Stomach (tissue), 4 donors: ENCODE measurements around the gene TMEM9B.

Source experiments
- POLR2A ChIP-seq, 4 donors: fragments of 450-650 bp; IDR thresholded peaks; one replicate each; pipeline ENCODE4 v1.6.1; 2016; ENCODE audit warnings: antibody characterized with exemption in 4 of 4, control low read depth in 2 of 4, mild to moderate bottlenecking in 1 of 4, moderate library complexity in 1 of 4
- TF ChIP-seq, protein P1 (sequence below), 7 experiments: fragments of 450-650 bp in 4 of 7; fragments of 200-600 bp in 3 of 7; sonication (generic) in 3 of 7; IDR thresholded peaks; one replicate each; pipeline ENCODE4 v1.5.1; 2016 to 2019; ENCODE audit warnings: antibody characterized with exemption in 7 of 7, control low read depth in 2 of 7, mild to moderate bottlenecking in 1 of 7

DNA sequence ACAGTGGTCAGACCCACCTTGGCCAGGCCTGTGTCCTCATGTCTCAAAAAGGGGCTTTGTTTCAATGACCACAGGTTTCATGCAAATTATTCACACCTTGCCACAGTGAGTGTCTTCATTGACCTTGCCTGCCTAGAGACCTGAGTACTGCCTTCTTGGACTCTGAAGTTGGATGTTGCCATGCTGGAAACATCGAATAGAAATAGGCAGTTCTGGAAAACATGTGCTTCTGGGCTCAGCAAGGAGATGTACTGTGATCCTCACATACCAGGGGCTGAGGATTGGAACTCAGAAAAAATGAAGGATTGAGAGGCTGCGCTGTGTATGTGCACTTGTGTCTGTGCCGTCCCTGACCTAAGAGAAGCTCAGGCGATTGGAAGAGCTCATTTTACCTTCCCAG is 49.1 kb upstream of the TMEM9B start:
- TF ChIP-seq, protein P1, sequence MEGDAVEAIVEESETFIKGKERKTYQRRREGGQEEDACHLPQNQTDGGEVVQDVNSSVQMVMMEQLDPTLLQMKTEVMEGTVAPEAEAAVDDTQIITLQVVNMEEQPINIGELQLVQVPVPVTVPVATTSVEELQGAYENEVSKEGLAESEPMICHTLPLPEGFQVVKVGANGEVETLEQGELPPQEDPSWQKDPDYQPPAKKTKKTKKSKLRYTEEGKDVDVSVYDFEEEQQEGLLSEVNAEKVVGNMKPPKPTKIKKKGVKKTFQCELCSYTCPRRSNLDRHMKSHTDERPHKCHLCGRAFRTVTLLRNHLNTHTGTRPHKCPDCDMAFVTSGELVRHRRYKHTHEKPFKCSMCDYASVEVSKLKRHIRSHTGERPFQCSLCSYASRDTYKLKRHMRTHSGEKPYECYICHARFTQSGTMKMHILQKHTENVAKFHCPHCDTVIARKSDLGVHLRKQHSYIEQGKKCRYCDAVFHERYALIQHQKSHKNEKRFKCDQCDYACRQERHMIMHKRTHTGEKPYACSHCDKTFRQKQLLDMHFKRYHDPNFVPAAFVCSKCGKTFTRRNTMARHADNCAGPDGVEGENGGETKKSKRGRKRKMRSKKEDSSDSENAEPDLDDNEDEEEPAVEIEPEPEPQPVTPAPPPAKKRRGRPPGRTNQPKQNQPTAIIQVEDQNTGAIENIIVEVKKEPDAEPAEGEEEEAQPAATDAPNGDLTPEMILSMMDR (IDR thresholded peaks at IDR 0.05): no peak
- TF ChIP-seq POLR2A (IDR thresholded peaks at IDR 0.05): no peak
